KMS-11 (cell line): Measurements from ENCODE around the gene ASS1.

Experiments
- H2AFZ ChIP-seq: fragments of 200-600 bp; sonication (generic); 2 replicates; pipeline ENCODE4 v1.6.1; 2016; ENCODE audit warnings: antibody characterized with exemption, mixed run types, low read depth
- H3K27ac ChIP-seq: fragments of 200-600 bp; sonication (generic); 2 replicates; pipeline ENCODE4 v1.6.1; 2016; ENCODE audit warnings: mild to moderate bottlenecking, mixed run types
- H3K27me3 ChIP-seq: fragments of 200-600 bp; sonication (generic); 2 replicates; pipeline ENCODE4 v1.6.1; 2017; ENCODE audit warnings: mild to moderate bottlenecking, low read depth, mixed run types, moderate library complexity; ENCODE audit not compliant: insufficient read depth
- H3K36me3 ChIP-seq: fragments of 200-600 bp; sonication (generic); 2 replicates; pipeline ENCODE4 v1.6.1; 2017; ENCODE audit warnings: mild to moderate bottlenecking, mixed run types; ENCODE audit not compliant: insufficient read depth
- H3K4me1 ChIP-seq: fragments of 200-600 bp; sonication (generic); 2 replicates; pipeline ENCODE4 v1.6.1; 2016; ENCODE audit warnings: mild to moderate bottlenecking, low read depth, mixed run types; ENCODE audit not compliant: poor library complexity, severe bottlenecking
- H3K4me2 ChIP-seq: fragments of 200-600 bp; sonication (generic); 2 replicates; pipeline ENCODE4 v1.7.0; 2016; ENCODE audit warnings: mild to moderate bottlenecking, mixed run types
- H3K4me3 ChIP-seq: fragments of 200-600 bp; sonication (generic); IDR thresholded peaks from 2 replicates; pipeline ENCODE4 v1.6.1; 2017; ENCODE audit warnings: low read depth, low read length, mixed read lengths; ENCODE audit not compliant: insufficient read depth
- H3K79me2 ChIP-seq: fragments of 200-600 bp; sonication (generic); 2 replicates; pipeline ENCODE4 v1.6.1; 2016; ENCODE audit warnings: low read depth, mixed run types; ENCODE audit not compliant: insufficient read depth
- H3K9ac ChIP-seq: fragments of 200-600 bp; sonication (generic); 2 replicates; pipeline ENCODE4 v1.6.1; 2016; ENCODE audit warnings: mild to moderate bottlenecking, mixed run types
- H4K20me1 ChIP-seq: fragments of 200-600 bp; sonication (generic); 2 replicates; pipeline ENCODE4 v1.6.1; 2016; ENCODE audit warnings: mild to moderate bottlenecking, mixed run types; ENCODE audit not compliant: insufficient read depth
- TF ChIP-seq, protein P1 (sequence below): fragments of 200-600 bp; sonication (generic); conservative IDR thresholded peaks from 2 replicates; pipeline ENCODE4 v1.6.1; 2017; ENCODE audit warnings: low read depth, mild to moderate bottlenecking, antibody characterized with exemption, low read length, moderate library complexity, mixed read lengths

Gene ASS1

DNA sequence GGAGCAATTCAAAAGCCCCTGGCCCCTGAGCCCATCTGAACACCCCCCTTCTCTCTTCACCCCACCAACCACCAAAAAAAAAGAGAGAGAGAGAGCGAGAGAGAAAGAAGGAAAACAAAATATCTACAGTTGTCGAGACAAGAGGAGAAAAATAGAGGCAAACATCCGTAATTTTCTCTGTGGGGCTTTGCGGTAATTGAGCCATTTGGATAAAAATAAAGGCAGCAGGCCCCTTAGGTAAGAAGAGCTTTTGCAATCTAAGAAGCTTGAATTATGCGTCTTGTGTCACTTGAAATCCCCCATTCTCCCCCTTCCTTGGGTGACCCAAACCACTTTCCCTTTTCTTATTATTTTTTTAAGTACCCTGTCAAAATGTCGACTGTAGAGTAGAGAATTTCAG, 99.1 kb downstream of the ASS1 start:
- H3K4me1 ChIP-seq = no peaks in the 10 kb centered on the region
- no peak overlapping the region for H3K4me3 ChIP-seq
- no peak overlapping the region for H3K27ac ChIP-seq
- H3K36me3 ChIP-seq = no peaks in the 10 kb centered on the region
- peaks cover 88% of the 10 kb centered on the region for H3K27me3 ChIP-seq
- H4K20me1 ChIP-seq = no peaks in the 10 kb centered on the region
- TF ChIP-seq, protein P1, sequence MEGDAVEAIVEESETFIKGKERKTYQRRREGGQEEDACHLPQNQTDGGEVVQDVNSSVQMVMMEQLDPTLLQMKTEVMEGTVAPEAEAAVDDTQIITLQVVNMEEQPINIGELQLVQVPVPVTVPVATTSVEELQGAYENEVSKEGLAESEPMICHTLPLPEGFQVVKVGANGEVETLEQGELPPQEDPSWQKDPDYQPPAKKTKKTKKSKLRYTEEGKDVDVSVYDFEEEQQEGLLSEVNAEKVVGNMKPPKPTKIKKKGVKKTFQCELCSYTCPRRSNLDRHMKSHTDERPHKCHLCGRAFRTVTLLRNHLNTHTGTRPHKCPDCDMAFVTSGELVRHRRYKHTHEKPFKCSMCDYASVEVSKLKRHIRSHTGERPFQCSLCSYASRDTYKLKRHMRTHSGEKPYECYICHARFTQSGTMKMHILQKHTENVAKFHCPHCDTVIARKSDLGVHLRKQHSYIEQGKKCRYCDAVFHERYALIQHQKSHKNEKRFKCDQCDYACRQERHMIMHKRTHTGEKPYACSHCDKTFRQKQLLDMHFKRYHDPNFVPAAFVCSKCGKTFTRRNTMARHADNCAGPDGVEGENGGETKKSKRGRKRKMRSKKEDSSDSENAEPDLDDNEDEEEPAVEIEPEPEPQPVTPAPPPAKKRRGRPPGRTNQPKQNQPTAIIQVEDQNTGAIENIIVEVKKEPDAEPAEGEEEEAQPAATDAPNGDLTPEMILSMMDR = no peak
- no peak overlapping the region for H3K4me2 ChIP-seq
- H3K9ac ChIP-seq = no peak overlapping the region
- H2AFZ ChIP-seq = no peak overlapping the region
- H3K79me2 ChIP-seq = no peaks in the 10 kb centered on the region

DNA sequence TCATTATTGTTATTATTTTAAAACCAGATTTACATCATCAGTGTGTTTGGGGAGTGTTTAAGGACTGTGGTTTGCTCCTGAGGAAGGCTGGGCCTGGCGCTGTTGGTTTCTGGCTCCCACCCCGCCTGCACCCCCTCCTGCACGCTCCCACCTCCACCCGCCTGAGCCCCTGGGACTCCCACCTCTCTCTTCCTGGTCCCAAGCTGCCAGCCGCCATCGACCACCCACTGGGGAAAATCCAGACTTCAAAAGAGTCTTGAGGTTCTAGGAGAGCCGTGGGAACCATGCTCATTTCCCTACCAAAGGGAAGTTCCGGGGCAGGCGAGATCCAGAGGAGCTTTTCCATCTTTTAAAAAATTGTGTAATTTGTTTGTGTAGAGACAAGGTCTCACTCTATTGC, 99.6 kb downstream of the ASS1 start:
- TF ChIP-seq, protein P1 = no peak
- H2AFZ ChIP-seq = no peak overlapping the region
- H3K4me2 ChIP-seq = no peak overlapping the region
- H3K27me3 ChIP-seq = peaks cover 85% of the 10 kb centered on the region
- no peak overlapping the region for H3K27ac ChIP-seq
- no peaks in the 10 kb centered on the region for H3K79me2 ChIP-seq
- no peak overlapping the region for H3K9ac ChIP-seq
- no peaks in the 10 kb centered on the region for H3K36me3 ChIP-seq
- no peaks in the 10 kb centered on the region for H4K20me1 ChIP-seq
- no peaks in the 10 kb centered on the region for H3K4me1 ChIP-seq
- H3K4me3 ChIP-seq = no peak overlapping the region

DNA sequence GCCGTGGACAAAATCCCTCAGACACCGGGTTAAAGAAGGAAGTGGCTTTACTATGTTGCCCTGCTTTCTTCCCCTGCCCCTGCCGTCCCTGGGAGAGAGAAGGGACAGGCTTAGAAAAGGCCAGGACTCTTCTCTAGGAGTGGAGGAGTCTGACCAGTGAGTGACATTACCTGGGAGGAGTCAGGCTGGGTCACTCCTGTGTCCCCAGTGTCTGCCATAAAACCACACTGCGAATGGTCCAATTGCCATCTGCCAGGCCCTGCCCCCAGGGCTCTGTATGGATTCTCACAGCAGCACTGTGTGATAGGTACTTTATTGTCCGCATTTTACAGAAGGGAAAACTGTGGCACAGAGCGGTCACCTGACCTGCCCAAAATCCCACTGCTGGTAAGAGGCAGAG, 103.3 kb downstream of the ASS1 start:
- H3K79me2 ChIP-seq = no peaks in the 10 kb centered on the region
- H3K4me1 ChIP-seq = no peaks in the 10 kb centered on the region
- no peak overlapping the region for H3K9ac ChIP-seq
- no peaks in the 10 kb centered on the region for H4K20me1 ChIP-seq
- peaks cover 79% of the 10 kb centered on the region for H3K27me3 ChIP-seq
- no peak overlapping the region for H3K4me3 ChIP-seq
- TF ChIP-seq, protein P1 = no peak
- H3K27ac ChIP-seq = no peak overlapping the region
- H2AFZ ChIP-seq = no peak overlapping the region
- H3K36me3 ChIP-seq = no peaks in the 10 kb centered on the region
- no peak overlapping the region for H3K4me2 ChIP-seq

DNA sequence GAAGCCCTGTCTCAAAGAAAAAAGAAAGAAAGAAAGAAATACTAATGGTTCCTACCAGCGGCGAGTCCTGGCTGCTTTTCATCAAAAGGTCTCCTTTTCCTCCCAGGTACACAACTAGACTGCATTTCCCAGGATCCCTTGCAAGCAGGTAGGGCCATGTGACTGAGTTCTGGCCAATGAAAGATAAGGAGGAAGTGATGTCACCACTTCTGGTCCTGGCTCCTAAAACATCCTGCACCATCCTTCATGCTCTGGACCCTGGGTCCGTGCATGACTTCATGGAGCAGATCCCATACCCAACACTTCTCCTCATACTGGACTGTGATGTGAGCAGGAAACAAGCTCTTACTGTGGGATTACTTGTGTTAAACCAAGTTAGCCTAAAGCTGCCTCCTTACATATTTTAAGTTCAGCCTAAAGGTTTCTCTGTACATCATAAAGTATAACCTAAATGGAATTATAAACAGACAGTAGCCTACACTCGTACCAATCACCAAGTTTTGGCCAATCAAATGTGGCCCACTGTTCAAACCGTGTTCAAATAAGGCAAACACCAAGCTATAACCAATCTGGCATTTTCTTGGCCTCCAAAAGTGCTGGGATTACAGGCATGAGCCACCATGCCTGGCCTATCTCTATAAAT, 104.5 kb downstream of the ASS1 start:
- Histone ChIP-seq H3K79me2 (no peaks in the 10 kb centered on the region), H3K4me1 (no peaks in the 10 kb centered on the region), H3K27ac (no peak overlapping the region), H4K20me1 (no peaks in the 10 kb centered on the region), H3K27me3 (peaks cover 76% of the 10 kb centered on the region), H3K9ac (no peak overlapping the region), H3K36me3 (no peaks in the 10 kb centered on the region), H2AFZ (peak overlapping the region; percentile 48; the same call in 1 of the 2 replicates), H3K4me3 (no peak overlapping the region), H3K4me2 (no peak overlapping the region)
- TF ChIP-seq, protein P1 = no peak
